HepG2 (cell line): ENCODE data around the gene GPATCH3. TPM values are rescaled to one million over a fixed set of nuclear protein-coding genes. Genes with fewer than 3 reads are reported as not detected.

ENCODE experiments used
- ARID2 ChIP-seq: sonication (generic); formaldehyde crosslinking; IDR thresholded peaks from 2 replicates; pipeline ENCODE4 v1.8.1; 2022; ENCODE audit warnings: mild to moderate bottlenecking, missing genetic modification reagents, borderline replicate concordance
- BCL3 ChIP-seq: sonication (generic); formaldehyde crosslinking; IDR thresholded peaks from 2 replicates; pipeline ENCODE4 v1.5.1; 2020; ENCODE audit warnings: mild to moderate bottlenecking, missing genetic modification reagents, moderate library complexity
- BRCA1 ChIP-seq: sonication (generic); formaldehyde crosslinking; IDR thresholded peaks from 2 replicates; pipeline ENCODE4 v1.4.0; 2020; ENCODE audit warnings: missing genetic modification reagents
- CCDC6 ChIP-seq: sonication (generic); formaldehyde crosslinking; IDR thresholded peaks from 2 replicates; pipeline ENCODE4 v1.8.1; 2022; ENCODE audit warnings: mild to moderate bottlenecking, missing genetic modification reagents, moderate library complexity
- GATA4 ChIP-seq: sonication (generic); IDR thresholded peaks from 2 replicates; pipeline ENCODE4 v1.6.1; 2016; ENCODE audit warnings: antibody characterized with exemption, low read depth, borderline replicate concordance
- HOXA5 ChIP-seq: sonication (generic); formaldehyde crosslinking; IDR thresholded peaks from 2 replicates; pipeline ENCODE4 v1.4.0; 2020; ENCODE audit warnings: missing genetic modification reagents
- JUNB ChIP-seq: sonication (generic); formaldehyde crosslinking; IDR thresholded peaks from 2 replicates; pipeline ENCODE4 v1.8.0; 2022; ENCODE audit warnings: missing genetic modification reagents, mild to moderate bottlenecking, borderline replicate concordance
- KDM5B ChIP-seq: sonication (generic); formaldehyde crosslinking; IDR thresholded peaks from 2 replicates; pipeline ENCODE4 v1.4.0; 2020; ENCODE audit warnings: missing genetic modification reagents, mild to moderate bottlenecking, borderline replicate concordance
- MXD3 ChIP-seq: IDR thresholded peaks from 2 replicates; pipeline ENCODE4 v1.6.1; 2016; ENCODE audit warnings: mild to moderate bottlenecking, missing biosample characterization, missing genetic modification reagents
- SETDB1 ChIP-seq: sonication (generic); formaldehyde crosslinking; IDR thresholded peaks from 2 replicates; pipeline ENCODE4 v1.5.1; 2020; ENCODE audit warnings: missing genetic modification reagents, mild to moderate bottlenecking, borderline replicate concordance
- SP2 ChIP-seq: sonication (generic); formaldehyde crosslinking; IDR thresholded peaks from 2 replicates; pipeline ENCODE4 v1.5.1; 2020; ENCODE audit warnings: mild to moderate bottlenecking, missing genetic modification reagents
- SRSF4 ChIP-seq: fragments of 200-400 bp; formaldehyde crosslinking; IDR thresholded peaks from one replicate; pipeline ENCODE4 v1.6.1; 2018; ENCODE audit warnings: mild to moderate bottlenecking, low read depth, low read length, moderate library complexity; ENCODE audit not compliant: poor library complexity, severe bottlenecking
- TARDBP ChIP-seq: sonication (generic); formaldehyde crosslinking; IDR thresholded peaks from 2 replicates; pipeline ENCODE4 v1.8.0; 2022; ENCODE audit warnings: mild to moderate bottlenecking, missing genetic modification reagents
- TIGD3 ChIP-seq: sonication (generic); formaldehyde crosslinking; IDR thresholded peaks from 2 replicates; pipeline ENCODE4 v1.5.1; 2020; ENCODE audit warnings: mild to moderate bottlenecking, missing genetic modification reagents, borderline replicate concordance
- ZBTB4 ChIP-seq: sonication (generic); formaldehyde crosslinking; IDR thresholded peaks from 2 replicates; pipeline ENCODE4 v1.4.0; 2020; ENCODE audit warnings: missing genetic modification reagents, mild to moderate bottlenecking, borderline replicate concordance
- ZNF891 ChIP-seq: sonication (generic); formaldehyde crosslinking; IDR thresholded peaks from 2 replicates; pipeline ENCODE4 v1.5.0; 2020; ENCODE audit warnings: mild to moderate bottlenecking, missing genetic modification reagents
- polyA plus RNA-seq, 8 experiments: library from polyadenylated mRNA; depleted of rRNA in 3 of 8; stranded (reverse) in 7 of 8; unstranded in 1 of 8; fragments of >200 nt; fragmentation: Illumina TruSeq in 4 of 8; extraction: Trizol in 4 of 8; gene quantifications; 2 replicates each; pipeline versions ENCODE4 v1.2.1 to v1.2.3, GENCODE V29; 2011 to 2016; ENCODE audit warnings: low read depth in 4 of 8, missing spikeins in 1 of 8, mixed read lengths in 1 of 8; ENCODE audit not compliant: insufficient read depth in 1 of 8
- total RNA-seq, 5 experiments: library from RNA; depleted of rRNA; stranded (reverse); fragments of >200 nt; fragmentation: Illumina TruSeq; extraction: Trizol; gene quantifications; 2 replicates each; pipeline ENCODE4 v1.2.3, GENCODE V29; 2016; ENCODE audit warnings: low read depth in 1 of 5

Gene GPATCH3
- total and polyA plus RNA-seq, 2 of the 13 experiments (the other 11 are each of a cell fraction or from before 2014, with no cell fraction given): 8.3 to 11.0 TPM

- TF ChIP-seq ZBTB4 (0 out of 2 replicates have a peak, but pooled peaks have one; percentile 7), JUNB (CRISPR knock-in tag) (no peak), ZNF891 (no peak), HOXA5 (CRISPR knock-in tag) (peak; percentile 72; the same call in 1 of the 2 replicates), KDM5B (CRISPR knock-in tag) (peak; percentile 78; the same call in 1 of the 2 replicates), SETDB1 (CRISPR knock-in tag) (no peak), CCDC6 (peak; percentile 72; the same call in 1 of the 2 replicates), BRCA1 (CRISPR knock-in tag) (no peak), TIGD3 (no peak), BCL3 (peak; percentile 27; the same call in 1 of the 2 replicates), ARID2 (CRISPR knock-in tag) (peak; percentile 49; the same call in 1 of the 2 replicates), MXD3 (CRISPR knock-in tag) (peak; percentile 75; the same call in 1 of the 2 replicates), SP2 (CRISPR knock-in tag) (peak; percentile 96), GATA4 (peak; percentile 51), TARDBP (peak; percentile 40; the same call in 1 of the 2 replicates), SRSF4 (no peak)
These were observed 35.4 kb downstream of the GPATCH3 start (continued) for GRCh38 chr1:26864610-26865480.
